Neural progenitor cell (in vitro differentiated cells): Measurements from ENCODE around the gene ARMC9.

Source experiments
- CTCF ChIP-seq: fragments of 200-600 bp; sonication (generic); IDR thresholded peaks from 2 replicates; pipeline ENCODE4 v1.5.1; 2017; ENCODE audit warnings: antibody characterized with exemption, mild to moderate bottlenecking
- EZH2 ChIP-seq: fragments of 200-600 bp; sonication (generic); IDR thresholded peaks from 2 replicates; pipeline ENCODE4 v1.6.1; 2017; ENCODE audit warnings: antibody characterized with exemption, mild to moderate bottlenecking, moderate library complexity
- EZH2phosphoT487 ChIP-seq: fragments of 200-600 bp; sonication (generic); IDR thresholded peaks from 2 replicates; pipeline ENCODE4 v1.6.1; 2017; ENCODE audit warnings: antibody characterized with exemption

GRCh38 chr2:231238689-231239088 is 40.3 kb downstream of the ARMC9 start:
- TF ChIP-seq CTCF (no peak), EZH2 (no peak), EZH2phosphoT487 (no peak)
